Neural cell (in vitro differentiated cells): Measurements from ENCODE around the gene NUDCD3.

Source experiments
- CTCF ChIP-seq: fragments of 450-650 bp; IDR thresholded peaks from 2 replicates; pipeline ENCODE4 v1.5.1; 2014; ENCODE audit warnings: antibody characterized with exemption, mild to moderate bottlenecking, moderate library complexity; ENCODE audit not compliant: poor library complexity, severe bottlenecking
- EP300 ChIP-seq: fragments of 450-650 bp; conservative IDR thresholded peaks from 2 replicates; pipeline ENCODE4 v1.6.1; 2014; ENCODE audit warnings: antibody characterized with exemption, mild to moderate bottlenecking, moderate library complexity; ENCODE audit not compliant: poor library complexity, severe bottlenecking
- EZH2 ChIP-seq: fragments of 200-600, 300-800 bp; shearing (Covaris generic), sonication (generic); IDR thresholded peaks from 2 replicates; pipeline ENCODE4 v1.6.1; 2014; ENCODE audit warnings: antibody characterized with exemption, low read length, borderline replicate concordance, mild to moderate bottlenecking; ENCODE audit not compliant: insufficient read depth, poor library complexity, severe bottlenecking
- RAD21 ChIP-seq: fragments of 450-650 bp; conservative IDR thresholded peaks from 2 replicates; pipeline ENCODE4 v1.6.1; 2014; ENCODE audit warnings: antibody characterized with exemption, mild to moderate bottlenecking, moderate library complexity
- REST ChIP-seq: IDR thresholded peaks from 2 replicates; pipeline ENCODE4 v1.6.1; 2012; ENCODE audit warnings: borderline replicate concordance
- SMC3 ChIP-seq: fragments of 450-650 bp; conservative IDR thresholded peaks from 2 replicates; pipeline ENCODE4 v1.6.1; 2014; ENCODE audit warnings: antibody characterized with exemption, mild to moderate bottlenecking, moderate library complexity; ENCODE audit not compliant: poor library complexity
- TAF1 ChIP-seq: IDR thresholded peaks from 2 replicates; pipeline ENCODE4 v1.6.1; 2012; ENCODE audit warnings: low read depth

- no peak for TF ChIP-seq REST
- no peak for TF ChIP-seq CTCF
- TF ChIP-seq TAF1 = no peak
- no peak for TF ChIP-seq EP300
- no peak for TF ChIP-seq EZH2
- no peak for TF ChIP-seq SMC3
- TF ChIP-seq RAD21 = no peak
Measured at GRCh38 chr7:44517175-44517574, 26.7 kb upstream of the NUDCD3 start.
